HUES6 (cell line): ENCODE results near the gene DAP.

Experiments
- H3K27ac ChIP-seq: 2 replicates; pipeline ENCODE4 v1.7.0; 2013; ENCODE audit warnings: low read depth, mild to moderate bottlenecking, low read length, inconsistent platforms
- H3K27me3 ChIP-seq: 2 replicates; pipeline ENCODE4 v1.6.1; 2013; ENCODE audit warnings: low read length; ENCODE audit not compliant: control insufficient read depth, insufficient read depth
- H3K36me3 ChIP-seq: 2 replicates; pipeline ENCODE4 v1.6.1; 2013; ENCODE audit warnings: low read length; ENCODE audit not compliant: control insufficient read depth, insufficient read depth
- H3K4me1 ChIP-seq: 2 replicates; pipeline ENCODE4 v1.6.1; 2013; ENCODE audit warnings: low read length; ENCODE audit not compliant: control insufficient read depth, insufficient read depth
- H3K4me3 ChIP-seq: 2 replicates; pipeline ENCODE4 v1.5.1; 2013; ENCODE audit warnings: low read depth, low read length
- H3K9ac ChIP-seq: one replicate; pipeline ENCODE4 v1.6.1; 2013; ENCODE audit warnings: mild to moderate bottlenecking, low read length
- H3K9me3 ChIP-seq: 2 replicates; pipeline ENCODE4 v1.6.1; 2013; ENCODE audit warnings: low read depth, low read length; ENCODE audit not compliant: control insufficient read depth, insufficient read depth

Gene DAP

GRCh38 chr5:10709933-10710332 is 51.1 kb downstream of the DAP start:
- Histone ChIP-seq H3K4me3 (no peak overlapping the region), H3K27me3 (no peaks in the 10 kb centered on the region), H3K9ac (no peak overlapping the region), H3K36me3 (peaks cover 7% of the 10 kb centered on the region; the same call in 1 of the 2 replicates), H3K9me3 (no peaks in the 10 kb centered on the region), H3K27ac (no peak overlapping the region), H3K4me1 (peaks cover 26% of the 10 kb centered on the region)

- Histone ChIP-seq H3K9me3 (no peaks in the 10 kb centered on the region), H3K4me3 (no peak overlapping the region), H3K27me3 (no peaks in the 10 kb centered on the region), H3K9ac (no peak overlapping the region), H3K36me3 (peaks cover 7% of the 10 kb centered on the region; the same call in 1 of the 2 replicates), H3K4me1 (peaks cover 31% of the 10 kb centered on the region), H3K27ac (no peak overlapping the region)
Measured at GRCh38 chr5:10709409-10709808, 51.6 kb downstream of the DAP start.

DNA sequence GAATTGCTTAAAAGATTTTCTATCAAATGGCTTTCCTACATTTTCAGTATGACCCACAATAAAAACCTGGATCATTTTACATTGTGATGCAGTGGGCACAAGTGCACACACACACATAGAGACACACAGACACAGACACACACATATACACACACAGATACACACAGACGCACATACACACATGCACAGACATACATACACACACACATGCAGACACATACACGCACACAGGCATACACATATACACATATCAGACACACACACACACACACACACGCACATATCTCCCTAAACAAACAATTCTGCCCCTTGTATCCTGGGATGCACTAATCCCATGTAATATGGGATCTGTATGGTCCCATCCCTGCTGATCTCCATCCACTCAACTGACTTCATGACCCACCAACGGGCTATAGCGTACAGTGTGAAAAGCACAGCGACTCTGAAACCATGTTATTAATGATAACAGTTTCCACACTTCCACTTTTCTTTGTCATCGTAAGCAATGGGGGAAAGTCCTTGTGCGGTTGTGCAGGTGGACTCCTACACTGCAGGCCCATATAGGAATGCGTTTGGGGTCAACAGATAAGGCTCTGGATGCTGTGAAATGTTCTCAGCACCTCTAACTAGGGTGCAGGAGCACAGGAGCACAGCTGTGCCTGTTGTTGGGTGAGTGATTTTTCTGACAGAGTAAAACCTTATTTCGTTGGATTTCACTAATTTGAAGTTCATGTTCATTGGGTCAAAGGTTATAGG is 52.7 kb downstream of the DAP start:
- peaks cover 4% of the 10 kb centered on the region; the same call in 1 of the 2 replicates for H3K36me3 ChIP-seq
- no peak overlapping the region for H3K4me3 ChIP-seq
- H3K9me3 ChIP-seq: no peaks in the 10 kb centered on the region
- no peaks in the 10 kb centered on the region for H3K27me3 ChIP-seq
- H3K4me1 ChIP-seq: peaks cover 34% of the 10 kb centered on the region
- H3K9ac ChIP-seq: no peak overlapping the region
- H3K27ac ChIP-seq: no peak overlapping the region

- Histone ChIP-seq H3K4me3 (no peak overlapping the region), H3K9ac (no peak overlapping the region), H3K36me3 (no peaks in the 10 kb centered on the region; the same call in 1 of the 2 replicates), H3K4me1 (peaks cover 41% of the 10 kb centered on the region), H3K27ac (no peak overlapping the region), H3K27me3 (no peaks in the 10 kb centered on the region), H3K9me3 (no peaks in the 10 kb centered on the region)
Measured at GRCh38 chr5:10707198-10708142, 53.6 kb downstream of the DAP start.

- Histone ChIP-seq H3K27ac (no peak overlapping the region), H3K36me3 (no peaks in the 10 kb centered on the region; the same call in 1 of the 2 replicates), H3K9me3 (no peaks in the 10 kb centered on the region), H3K9ac (no peak overlapping the region), H3K4me3 (no peak overlapping the region), H3K4me1 (peaks cover 42% of the 10 kb centered on the region), H3K27me3 (no peaks in the 10 kb centered on the region)
Measured at GRCh38 chr5:10706326-10706725, 54.7 kb downstream of the DAP start.

DNA sequence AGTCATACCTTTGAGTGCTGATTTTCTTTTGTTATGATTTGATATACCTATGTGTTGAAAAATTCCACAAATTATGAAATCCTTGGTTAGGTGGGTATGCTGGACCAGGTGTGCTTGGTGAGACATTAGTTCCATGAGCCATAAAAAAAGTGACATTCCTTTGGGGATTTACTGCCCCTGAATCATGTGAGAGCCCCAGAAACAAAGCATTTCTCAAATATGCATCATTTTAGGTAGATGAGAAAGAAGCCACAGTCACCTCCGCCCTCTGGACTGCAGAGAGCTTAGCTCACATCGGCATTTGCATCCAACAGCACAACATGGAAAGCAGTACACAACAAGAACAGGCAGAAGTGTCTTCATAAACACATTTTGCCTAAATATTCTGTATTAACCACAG is 55.3 kb downstream of the DAP start:
- H3K27ac ChIP-seq: no peak overlapping the region
- H3K27me3 ChIP-seq: no peaks in the 10 kb centered on the region
- H3K4me1 ChIP-seq: peaks cover 48% of the 10 kb centered on the region
- no peak overlapping the region for H3K4me3 ChIP-seq
- no peak overlapping the region for H3K9ac ChIP-seq
- no peaks in the 10 kb centered on the region for H3K9me3 ChIP-seq
- no peaks in the 10 kb centered on the region for H3K36me3 ChIP-seq

- Histone ChIP-seq H3K27ac (no peak overlapping the region), H3K4me3 (no peak overlapping the region), H3K36me3 (no peaks in the 10 kb centered on the region), H3K4me1 (peaks cover 49% of the 10 kb centered on the region), H3K27me3 (no peaks in the 10 kb centered on the region), H3K9ac (no peak overlapping the region), H3K9me3 (no peaks in the 10 kb centered on the region)
Measured at GRCh38 chr5:10704949-10705621, 55.9 kb downstream of the DAP start.

DNA sequence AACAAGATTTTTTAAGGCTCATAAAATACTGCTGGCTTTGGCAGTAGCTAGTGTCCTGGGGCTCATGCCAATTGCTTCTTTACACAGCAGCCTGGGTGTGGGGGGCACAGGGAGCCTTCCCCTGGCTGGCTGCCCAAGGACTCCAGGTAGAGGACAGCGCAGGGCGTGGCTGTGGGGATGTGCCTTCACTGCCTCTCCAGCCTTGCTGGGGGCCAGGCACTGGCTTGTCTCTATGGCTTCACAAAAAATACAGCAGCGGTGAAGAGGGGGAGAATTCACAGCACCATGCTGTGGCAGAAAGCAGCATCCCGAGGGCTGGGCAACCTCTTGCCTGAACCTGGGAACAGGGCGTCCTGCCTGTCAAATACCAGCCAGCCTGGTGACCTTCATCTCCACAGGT is 57.4 kb downstream of the DAP start:
- Histone ChIP-seq H3K9me3 (no peaks in the 10 kb centered on the region), H3K9ac (no peak overlapping the region), H3K27me3 (no peaks in the 10 kb centered on the region), H3K36me3 (no peaks in the 10 kb centered on the region), H3K27ac (no peak overlapping the region), H3K4me3 (no peak overlapping the region), H3K4me1 (peaks cover 45% of the 10 kb centered on the region)

- H3K4me1 ChIP-seq: peaks cover 45% of the 10 kb centered on the region
Measured at GRCh38 chr5:10702911-10703491, 58.0 kb downstream of the DAP start.

DNA sequence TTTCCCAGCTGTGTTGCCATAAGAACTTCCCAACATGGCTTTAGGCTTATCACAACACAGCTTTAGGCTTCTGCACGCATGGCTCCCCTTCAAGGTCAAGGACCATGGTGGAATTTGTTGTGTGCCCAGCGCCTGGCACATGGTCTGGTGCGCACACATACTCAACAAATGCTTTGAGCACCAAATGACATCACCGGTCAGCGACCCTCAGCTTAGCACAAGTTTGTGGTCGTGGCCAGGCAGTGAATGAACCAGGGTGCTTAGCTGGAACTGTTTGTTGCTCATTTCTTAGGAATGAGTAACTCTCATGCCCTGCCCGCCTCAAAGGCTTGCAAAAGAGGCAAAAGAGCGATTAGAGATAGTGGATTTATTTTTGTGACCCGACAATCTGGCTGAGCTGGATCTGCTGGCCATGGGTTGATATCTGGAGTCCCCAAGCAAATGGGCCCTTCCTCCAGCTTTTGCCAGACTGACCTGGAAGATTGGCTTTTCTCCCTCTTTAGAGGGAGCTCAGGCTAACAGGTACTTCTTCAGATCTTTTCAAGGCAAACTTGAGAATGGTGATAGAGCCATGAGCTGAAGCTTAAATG is 58.9 kb downstream of the DAP start:
- no peak overlapping the region for H3K4me3 ChIP-seq
- H3K36me3 ChIP-seq: no peaks in the 10 kb centered on the region
- H3K4me1 ChIP-seq: peaks cover 40% of the 10 kb centered on the region
- no peak overlapping the region for H3K9ac ChIP-seq
- H3K27ac ChIP-seq: no peak overlapping the region
- no peaks in the 10 kb centered on the region for H3K27me3 ChIP-seq
- H3K9me3 ChIP-seq: no peaks in the 10 kb centered on the region

More at GRCh38 chr5:10702911-10703491, 58.0 kb downstream of the DAP start:
- Histone ChIP-seq H3K9me3 (no peaks in the 10 kb centered on the region), H3K4me3 (no peak overlapping the region), H3K27ac (no peak overlapping the region), H3K36me3 (no peaks in the 10 kb centered on the region), H3K9ac (no peak overlapping the region), H3K27me3 (no peaks in the 10 kb centered on the region)
